Activated naive CD4-positive, alpha-beta T cell treated with anti-CD3 and anti-CD28 coated beads, Interleukin-2, amount 50 U/mL, for 16 hours (primary cell): Measurements from ENCODE around the gene EGF.
"Not testable (repeated sequence)": the region's sequence is repeated elsewhere in the genome, so short reads cannot be mapped to it uniquely, and the experiment has no call there.

Source experiments
- DNase-seq: peaks from one replicate; pipeline ENCODE4 v3.0.0-alpha.2; 2020

The EGF gene

GRCh38 chr4:109912706-109913595, at the start of gene EGF:
EGF (plus strand) TSS chr4:109912883; CDS start chr4:109913336, 453 bp downstream.
- DNase-seq = no peak

GRCh38 chr4:109864134-109864533, 48.5 kb upstream of the EGF start:
- no peak for DNase-seq

- DNase-seq = no peak
Observed at GRCh38 chr4:109870061-109870460, 42.6 kb upstream of the EGF start.

- DNase-seq = no peak
Observed at GRCh38 chr4:109872065-109872464, 40.6 kb upstream of the EGF start.

- DNase-seq = no peak
Observed at GRCh38 chr4:109872950-109873656, 39.6 kb upstream of the EGF start.

GRCh38 chr4:109873791-109874514, 38.7 kb upstream of the EGF start:
- DNase-seq = no peak

GRCh38 chr4:109875106-109875505, 37.6 kb upstream of the EGF start:
- no peak for DNase-seq

GRCh38 chr4:109875553-109875952, 37.1 kb upstream of the EGF start:
- DNase-seq = not testable (repeated sequence)

- no peak for DNase-seq
Observed at GRCh38 chr4:109876634-109877265, 35.9 kb upstream of the EGF start.

GRCh38 chr4:109877400-109877799, 35.3 kb upstream of the EGF start:
- DNase-seq = no peak

- DNase-seq = no peak
Observed at GRCh38 chr4:109878355-109878754, 34.3 kb upstream of the EGF start.

- no peak for DNase-seq
Observed at GRCh38 chr4:109879081-109879480, 33.6 kb upstream of the EGF start.

- DNase-seq = no peak
Observed at GRCh38 chr4:109879636-109880314, 32.9 kb upstream of the EGF start.

- DNase-seq = no peak
Observed at GRCh38 chr4:109886303-109886702, 26.4 kb upstream of the EGF start.

- DNase-seq = no peak
Observed at GRCh38 chr4:109887071-109887470, 25.6 kb upstream of the EGF start.

GRCh38 chr4:109890076-109890475, 22.6 kb upstream of the EGF start:
- no peak for DNase-seq

- no peak for DNase-seq
Observed at GRCh38 chr4:109902559-109903251, 10.0 kb upstream of the EGF start.

GRCh38 chr4:109908731-109909130, 4.0 kb upstream of the EGF start:
- DNase-seq = no peak

- no peak for DNase-seq
Observed at GRCh38 chr4:109910256-109910655, 2.4 kb upstream of the EGF start.

- no peak for DNase-seq
Observed at GRCh38 chr4:109913596-109914241, 1.0 kb downstream of the EGF start.

GRCh38 chr4:109914322-109914721, 1.6 kb downstream of the EGF start:
- no peak for DNase-seq
